Ishikawa (cell line): ENCODE measurements around the gene FIP1L1.

Source experiments
- CEBPB ChIP-seq: IDR thresholded peaks from 2 replicates; pipeline ENCODE4 v1.6.1; 2012
- CREB1 ChIP-seq: IDR thresholded peaks from 2 replicates; pipeline ENCODE4 v1.6.1; 2012; ENCODE audit warnings: low read depth
- EGR1 ChIP-seq: IDR thresholded peaks from 2 replicates; pipeline ENCODE4 v1.6.1; 2012
- EP300 ChIP-seq: IDR thresholded peaks from 2 replicates; pipeline ENCODE4 v1.6.1; 2012; ENCODE audit warnings: borderline replicate concordance
- FOXM1 ChIP-seq: IDR thresholded peaks from 2 replicates; pipeline ENCODE4 v1.6.1; 2012; ENCODE audit warnings: low read depth, borderline replicate concordance
- NFIC ChIP-seq: IDR thresholded peaks from 2 replicates; pipeline ENCODE4 v1.6.1; 2012
- RAD21 ChIP-seq: IDR thresholded peaks from 2 replicates; pipeline ENCODE4 v1.6.1; 2012; ENCODE audit warnings: low read depth
- TAF1 ChIP-seq: IDR thresholded peaks from 2 replicates; pipeline ENCODE4 v1.6.1; 2012; ENCODE audit warnings: low read depth, mild to moderate bottlenecking
- TCF12 ChIP-seq: IDR thresholded peaks from 2 replicates; pipeline ENCODE4 v1.6.1; 2012; ENCODE audit warnings: low read depth
- TEAD4 ChIP-seq: IDR thresholded peaks from 2 replicates; pipeline ENCODE4 v1.6.1; 2012
- YY1 ChIP-seq: IDR thresholded peaks from 2 replicates; pipeline ENCODE4 v1.6.1; 2012; ENCODE audit warnings: low read depth
- ZBTB7A ChIP-seq: IDR thresholded peaks from 2 replicates; pipeline ENCODE4 v1.6.1; 2012; ENCODE audit warnings: low read depth
- TF ChIP-seq, protein P1 (sequence below): IDR thresholded peaks from 2 replicates; pipeline ENCODE4 v1.6.1; 2012
- TF ChIP-seq, protein P2 (sequence below): IDR thresholded peaks from 2 replicates; pipeline ENCODE4 v1.6.1; 2012; ENCODE audit warnings: low read depth, mild to moderate bottlenecking
- TF ChIP-seq, protein P3 (sequence below): IDR thresholded peaks from 2 replicates; pipeline ENCODE4 v1.6.1; 2012

The FIP1L1 gene

DNA sequence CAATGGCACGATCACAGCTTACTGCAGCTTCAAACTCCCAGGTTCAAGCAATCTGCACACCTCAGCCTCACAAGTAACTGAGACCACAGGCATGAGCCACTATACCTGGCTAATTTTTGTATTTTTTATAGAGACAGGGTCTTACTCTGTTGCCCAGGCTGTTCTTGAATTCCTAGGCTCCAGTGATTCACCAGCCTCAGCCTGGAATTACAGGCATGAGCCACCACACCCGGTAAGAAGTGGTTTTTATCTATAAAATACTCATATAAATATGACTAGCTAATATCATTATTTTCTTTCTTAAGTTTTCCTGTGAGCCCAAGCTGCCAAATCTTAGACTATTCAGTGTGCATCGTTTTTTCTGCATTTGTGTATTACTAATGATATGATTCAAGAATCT lies 16.0 kb upstream of the FIP1L1 start:
- TF ChIP-seq CEBPB (no peak), RAD21 (no peak), TCF12 (no peak), ZBTB7A (no peak), TEAD4 (no peak), YY1 (no peak), FOXM1 (no peak), EGR1 (no peak), EP300 (no peak), CREB1 (no peak), NFIC (no peak)
- TF ChIP-seq, protein P1, sequence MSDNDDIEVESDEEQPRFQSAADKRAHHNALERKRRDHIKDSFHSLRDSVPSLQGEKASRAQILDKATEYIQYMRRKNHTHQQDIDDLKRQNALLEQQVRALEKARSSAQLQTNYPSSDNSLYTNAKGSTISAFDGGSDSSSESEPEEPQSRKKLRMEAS = no peak
- TF ChIP-seq, protein P2, sequence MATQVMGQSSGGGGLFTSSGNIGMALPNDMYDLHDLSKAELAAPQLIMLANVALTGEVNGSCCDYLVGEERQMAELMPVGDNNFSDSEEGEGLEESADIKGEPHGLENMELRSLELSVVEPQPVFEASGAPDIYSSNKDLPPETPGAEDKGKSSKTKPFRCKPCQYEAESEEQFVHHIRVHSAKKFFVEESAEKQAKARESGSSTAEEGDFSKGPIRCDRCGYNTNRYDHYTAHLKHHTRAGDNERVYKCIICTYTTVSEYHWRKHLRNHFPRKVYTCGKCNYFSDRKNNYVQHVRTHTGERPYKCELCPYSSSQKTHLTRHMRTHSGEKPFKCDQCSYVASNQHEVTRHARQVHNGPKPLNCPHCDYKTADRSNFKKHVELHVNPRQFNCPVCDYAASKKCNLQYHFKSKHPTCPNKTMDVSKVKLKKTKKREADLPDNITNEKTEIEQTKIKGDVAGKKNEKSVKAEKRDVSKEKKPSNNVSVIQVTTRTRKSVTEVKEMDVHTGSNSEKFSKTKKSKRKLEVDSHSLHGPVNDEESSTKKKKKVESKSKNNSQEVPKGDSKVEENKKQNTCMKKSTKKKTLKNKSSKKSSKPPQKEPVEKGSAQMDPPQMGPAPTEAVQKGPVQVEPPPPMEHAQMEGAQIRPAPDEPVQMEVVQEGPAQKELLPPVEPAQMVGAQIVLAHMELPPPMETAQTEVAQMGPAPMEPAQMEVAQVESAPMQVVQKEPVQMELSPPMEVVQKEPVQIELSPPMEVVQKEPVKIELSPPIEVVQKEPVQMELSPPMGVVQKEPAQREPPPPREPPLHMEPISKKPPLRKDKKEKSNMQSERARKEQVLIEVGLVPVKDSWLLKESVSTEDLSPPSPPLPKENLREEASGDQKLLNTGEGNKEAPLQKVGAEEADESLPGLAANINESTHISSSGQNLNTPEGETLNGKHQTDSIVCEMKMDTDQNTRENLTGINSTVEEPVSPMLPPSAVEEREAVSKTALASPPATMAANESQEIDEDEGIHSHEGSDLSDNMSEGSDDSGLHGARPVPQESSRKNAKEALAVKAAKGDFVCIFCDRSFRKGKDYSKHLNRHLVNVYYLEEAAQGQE = no peak

DNA sequence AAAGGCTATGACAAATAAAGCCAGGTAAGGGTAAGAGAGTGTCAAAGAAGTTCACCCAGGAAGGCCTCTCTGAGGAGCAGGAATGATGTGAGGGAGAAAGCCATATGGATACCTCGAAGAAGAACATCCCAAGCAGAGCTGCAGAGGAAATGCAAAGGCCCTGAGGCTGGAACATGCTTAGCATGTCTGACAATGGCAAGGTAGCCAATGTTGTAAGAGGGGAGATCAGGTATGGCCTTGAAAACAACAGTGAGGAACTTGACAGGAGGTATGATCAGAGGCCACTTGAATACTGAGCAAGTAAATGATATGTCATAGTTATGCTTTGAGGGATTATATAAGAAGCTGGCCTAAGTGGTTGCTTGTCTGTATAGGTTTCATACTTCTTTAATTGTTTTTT lies 15.3 kb upstream of the FIP1L1 start:
- TF ChIP-seq EGR1 = no peak
- TF ChIP-seq, protein P2 = no peak
- TF ChIP-seq TAF1 = no peak
- TF ChIP-seq TEAD4 = no peak
- TF ChIP-seq TCF12 = no peak
- TF ChIP-seq CEBPB = no peak
- no peak for TF ChIP-seq YY1

DNA sequence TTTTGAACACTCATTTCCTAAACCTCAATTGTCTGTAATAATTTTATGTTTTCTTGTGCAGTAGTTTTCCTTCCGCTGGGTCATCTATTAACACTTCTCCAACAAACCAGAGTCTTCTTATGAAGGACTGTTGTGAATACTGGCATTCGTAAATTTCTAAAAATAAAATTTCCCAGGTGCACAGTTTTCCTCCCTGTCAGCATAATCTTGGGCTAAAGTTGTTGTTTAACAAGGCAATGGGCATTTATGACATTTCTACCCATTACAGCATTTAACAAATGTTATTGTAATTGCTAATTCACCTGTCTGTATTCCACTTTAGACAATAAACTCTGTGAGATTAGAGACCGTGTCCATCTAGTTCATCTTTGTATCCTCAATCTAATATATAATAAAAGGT lies 12.8 kb upstream of the FIP1L1 start:
- TF ChIP-seq EGR1 (no peak), CEBPB (no peak), CREB1 (no peak), EP300 (no peak), TEAD4 (no peak), RAD21 (no peak)
- TF ChIP-seq, protein P3, sequence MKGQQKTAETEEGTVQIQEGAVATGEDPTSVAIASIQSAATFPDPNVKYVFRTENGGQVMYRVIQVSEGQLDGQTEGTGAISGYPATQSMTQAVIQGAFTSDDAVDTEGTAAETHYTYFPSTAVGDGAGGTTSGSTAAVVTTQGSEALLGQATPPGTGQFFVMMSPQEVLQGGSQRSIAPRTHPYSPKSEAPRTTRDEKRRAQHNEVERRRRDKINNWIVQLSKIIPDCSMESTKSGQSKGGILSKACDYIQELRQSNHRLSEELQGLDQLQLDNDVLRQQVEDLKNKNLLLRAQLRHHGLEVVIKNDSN = no peak
- TF ChIP-seq, protein P2 = no peak

DNA sequence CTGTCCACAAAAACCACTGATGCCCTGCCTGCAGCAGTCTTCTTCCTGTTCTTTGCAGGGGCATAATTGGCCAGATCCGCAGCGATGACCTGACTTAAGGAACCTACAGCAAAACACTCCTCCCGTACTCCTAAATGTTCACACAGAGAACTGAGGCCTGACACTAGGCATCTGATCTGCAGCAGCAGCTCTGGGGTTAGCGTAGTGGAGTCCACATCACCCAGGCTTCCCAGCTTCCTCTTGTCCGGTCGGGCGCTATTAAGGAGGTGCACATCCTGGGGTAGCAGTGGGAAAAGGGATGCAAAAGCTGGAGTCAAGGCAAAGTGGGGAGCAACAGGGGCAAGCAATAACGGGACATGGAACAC lies 12.3 kb upstream of the FIP1L1 start:
- TF ChIP-seq TAF1 = no peak
- no peak for TF ChIP-seq FOXM1

DNA sequence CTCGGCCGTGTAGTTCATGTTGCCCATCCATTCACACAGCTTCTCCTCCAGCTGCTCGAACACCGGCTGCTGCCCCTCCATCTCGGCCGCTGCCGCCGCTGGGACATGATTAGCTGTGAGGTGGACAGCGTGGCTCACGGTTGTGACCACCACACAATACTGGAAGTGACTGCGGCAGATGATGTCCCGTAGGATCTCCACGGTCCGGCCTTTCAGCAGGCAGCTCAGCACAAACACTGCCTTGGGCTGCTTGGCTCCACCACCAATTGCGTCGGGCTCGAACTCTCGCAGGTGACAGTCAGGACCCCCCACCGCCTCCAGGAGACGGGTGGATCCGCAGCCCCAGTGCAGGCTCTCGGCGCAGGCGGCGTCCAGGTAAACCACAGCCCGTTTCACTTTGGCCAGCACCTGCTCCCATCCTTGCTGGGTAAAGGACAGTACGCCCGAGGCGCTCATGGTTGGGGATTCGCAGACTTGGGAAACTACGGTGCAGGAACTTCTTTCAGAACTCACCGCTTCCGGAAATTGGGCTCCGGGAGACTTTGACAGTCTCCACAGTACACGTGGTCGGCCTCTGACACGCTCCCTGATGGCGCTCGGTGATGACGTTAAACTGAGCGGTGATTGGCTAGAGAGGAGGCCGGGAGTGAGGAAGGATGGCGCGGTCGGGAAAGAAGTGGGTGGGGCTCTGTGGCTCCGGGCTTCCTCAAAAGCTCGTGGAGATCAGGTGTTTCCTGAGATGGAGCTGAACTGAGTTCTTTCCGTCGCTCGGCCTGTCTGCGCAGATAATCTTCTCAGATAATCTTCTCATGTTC lies 11.7 kb upstream of the FIP1L1 start, which contains the start of gene SCFD2:
TSS of gene SCFD2 (minus strand) at position 576 of the 815 bp plus-strand sequence.
- TF ChIP-seq EGR1 (no peak), TAF1 (peak; percentile 65; the same call in 1 of the 2 replicates), NFIC (no peak), FOXM1 (no peak), TCF12 (peak; percentile 44; the same call in 1 of the 2 replicates), TEAD4 (no peak), CREB1 (peak; percentile 98), EP300 (no peak), CEBPB (no peak), YY1 (0 out of 2 replicates have a peak, but pooled peaks have one; percentile 9), ZBTB7A (no peak)
- TF ChIP-seq, protein P1 = peak; percentile 99
- TF ChIP-seq, protein P3 = peak; percentile 89
